Parathyroid adenoma (tissue), 2 donors: ENCODE results near the gene ASRGL1.

Experiments
- H2AFZ ChIP-seq: fragments of 300-600 bp; sonication (generic); one replicate; pipeline ENCODE4 v1.7.0; 2017; ENCODE audit warnings: antibody characterized with exemption, mild to moderate bottlenecking
- H3K27ac ChIP-seq: fragments of 300-600 bp; sonication (generic); one replicate; pipeline ENCODE4 v1.7.0; 2017
- H3K27me3 ChIP-seq: fragments of 300-600 bp; sonication (generic); one replicate; pipeline ENCODE4 v1.7.0; 2017; ENCODE audit warnings: low read length; ENCODE audit not compliant: control insufficient read depth, insufficient read depth
- H3K36me3 ChIP-seq: fragments of 300-600 bp; sonication (generic); one replicate; pipeline ENCODE4 v1.7.0; 2017; ENCODE audit warnings: low read length; ENCODE audit not compliant: control insufficient read depth, insufficient read depth
- H3K4me1 ChIP-seq: fragments of 300-600 bp; sonication (generic); one replicate; pipeline ENCODE4 v1.7.0; 2017; ENCODE audit warnings: control low read depth
- H3K4me2 ChIP-seq: fragments of 300-600 bp; sonication (generic); one replicate; pipeline ENCODE4 v1.7.0; 2017; ENCODE audit warnings: low read length
- H3K4me3 ChIP-seq: fragments of 300-600 bp; sonication (generic); one replicate; pipeline ENCODE4 v1.7.0; 2017; ENCODE audit warnings: low read depth, low read length
- H3K79me2 ChIP-seq: fragments of 300-600 bp; sonication (generic); one replicate; pipeline ENCODE4 v1.7.0; 2017; ENCODE audit warnings: control low read depth
- H3K9ac ChIP-seq: fragments of 300-600 bp; sonication (generic); one replicate; pipeline ENCODE4 v1.7.0; 2017; ENCODE audit warnings: mild to moderate bottlenecking
- H3K9me3 ChIP-seq: fragments of 300-600 bp; sonication (generic); one replicate; pipeline ENCODE4 v1.7.0; 2017; ENCODE audit warnings: low read length; ENCODE audit not compliant: control insufficient read depth
- CTCF ChIP-seq: fragments of 300-600 bp; sonication (generic); IDR thresholded peaks from one replicate; pipeline ENCODE4 v1.7.0; 2017; ENCODE audit warnings: antibody characterized with exemption, mild to moderate bottlenecking
- donor health status: primary hyperparathyroidism.

Gene ASRGL1

GRCh38 chr11:62431171-62431901, 94.1 kb downstream of the ASRGL1 start:
- no peak for TF ChIP-seq CTCF

GRCh38 chr11:62432695-62433094, 95.4 kb downstream of the ASRGL1 start:
- H3K27me3 ChIP-seq = no peaks in the 10 kb centered on the region
- H3K79me2 ChIP-seq = no peaks in the 10 kb centered on the region
- no peaks in the 10 kb centered on the region for H3K36me3 ChIP-seq
- no peak for TF ChIP-seq CTCF
- H3K9ac ChIP-seq = no peak overlapping the region
- H3K27ac ChIP-seq = no peak overlapping the region
- H2AFZ ChIP-seq = no peak overlapping the region
- no peak overlapping the region for H3K4me3 ChIP-seq
- no peaks in the 10 kb centered on the region for H3K9me3 ChIP-seq
- H3K4me1 ChIP-seq = no peaks in the 10 kb centered on the region
- no peak overlapping the region for H3K4me2 ChIP-seq

More at GRCh38 chr11:62431171-62431901, 94.1 kb downstream of the ASRGL1 start:
- Histone ChIP-seq H3K9me3 (no peaks in the 10 kb centered on the region), H3K27me3 (no peaks in the 10 kb centered on the region), H2AFZ (no peak overlapping the region), H3K4me2 (no peak overlapping the region), H3K79me2 (no peaks in the 10 kb centered on the region), H3K36me3 (no peaks in the 10 kb centered on the region), H3K27ac (no peak overlapping the region), H3K4me1 (no peaks in the 10 kb centered on the region), H3K4me3 (no peak overlapping the region), H3K9ac (no peak overlapping the region)

GRCh38 chr11:62433141-62433903, 96.1 kb downstream of the ASRGL1 start:
- Histone ChIP-seq H3K36me3 (no peaks in the 10 kb centered on the region), H3K4me1 (no peaks in the 10 kb centered on the region), H2AFZ (no peak overlapping the region), H3K27ac (no peak overlapping the region), H3K79me2 (no peaks in the 10 kb centered on the region), H3K4me2 (no peak overlapping the region), H3K9ac (no peak overlapping the region), H3K9me3 (no peaks in the 10 kb centered on the region), H3K27me3 (no peaks in the 10 kb centered on the region), H3K4me3 (no peak overlapping the region)
- TF ChIP-seq CTCF = no peak

GRCh38 chr11:62433904-62434276, 96.6 kb downstream of the ASRGL1 start:
- no peak overlapping the region for H3K4me3 ChIP-seq
- no peak overlapping the region for H3K9ac ChIP-seq
- H3K4me1 ChIP-seq = no peaks in the 10 kb centered on the region

More at GRCh38 chr11:62433904-62434276, 96.6 kb downstream of the ASRGL1 start:
- Histone ChIP-seq H3K4me2 (no peak overlapping the region), H3K27ac (no peak overlapping the region), H3K27me3 (no peaks in the 10 kb centered on the region), H3K9me3 (no peaks in the 10 kb centered on the region), H3K36me3 (no peaks in the 10 kb centered on the region), H3K79me2 (no peaks in the 10 kb centered on the region), H2AFZ (no peak overlapping the region)
- TF ChIP-seq CTCF = no peak
